ENCODE data around the gene DTNBP1.

- TF ChIP-seq CTCF (IDR thresholded peaks at IDR 0.05) (no peak), POLR2A (IDR thresholded peaks at IDR 0.05) (no peak)
Observed at GRCh38 chr6:15521582-15521981, 141.2 kb downstream of the DTNBP1 start.
